Liver (tissue), 9 donors: Measurements from ENCODE around the gene DNM3. TPM values are rescaled to one million over a fixed set of nuclear protein-coding genes. Genes with fewer than 3 reads are reported as not detected.

Experiments used
- DNase-seq: peaks from one replicate; pipeline ENCODE4 v3.0.0-alpha.2; 2017; ENCODE audit warnings: low spot score
- H3K27ac ChIP-seq, 2 donors: one replicate each; pipeline ENCODE4 v1.7.0; 2013; ENCODE audit warnings: inconsistent platforms in 2 of 2, low read length in 2 of 2, control low read depth in 1 of 2, low read depth in 1 of 2, mild to moderate bottlenecking in 1 of 2
- H3K27me3 ChIP-seq, 4 donors: one replicate each; pipeline versions ENCODE4 v1.6.1 to v1.7.0; 2013; ENCODE audit warnings: low read length in 3 of 4, inconsistent platforms in 1 of 4, mild to moderate bottlenecking in 1 of 4, moderate library complexity in 1 of 4; ENCODE audit not compliant: control insufficient read depth in 4 of 4, insufficient read depth in 4 of 4
- H3K36me3 ChIP-seq, 4 donors: one replicate each; pipeline versions ENCODE4 v1.6.1 to v1.7.0; 2013; ENCODE audit warnings: low read length in 3 of 4, mild to moderate bottlenecking in 3 of 4, low read depth in 1 of 4, moderate library complexity in 1 of 4; ENCODE audit not compliant: control insufficient read depth in 4 of 4, insufficient read depth in 3 of 4
- H3K4me1 ChIP-seq, 4 donors: one replicate each; pipeline versions ENCODE4 v1.6.1 to v1.7.0; 2013; ENCODE audit warnings: low read length in 3 of 4, mild to moderate bottlenecking in 3 of 4, moderate library complexity in 1 of 4; ENCODE audit not compliant: control insufficient read depth in 4 of 4, insufficient read depth in 4 of 4
- H3K4me3 ChIP-seq, 3 donors: one replicate each; pipeline versions ENCODE4 v1.6.1 to v1.7.0; 2013; ENCODE audit warnings: low read length in 3 of 3, control low read depth in 1 of 3, low read depth in 1 of 3, mild to moderate bottlenecking in 1 of 3
- H3K9ac ChIP-seq, 2 donors: one replicate each; pipeline ENCODE4 v1.7.0; 2013; ENCODE audit warnings: low read length in 2 of 2, mild to moderate bottlenecking in 2 of 2, moderate library complexity in 2 of 2, control low read depth in 1 of 2, low read depth in 1 of 2
- H3K9me3 ChIP-seq, 4 donors: one replicate each; pipeline versions ENCODE4 v1.6.1 to v1.7.0; 2013; ENCODE audit warnings: low read length in 3 of 4; ENCODE audit not compliant: control insufficient read depth in 4 of 4
- ATF3 ChIP-seq: IDR thresholded peaks from 2 replicates; pipeline ENCODE4 v1.6.1; 2016; ENCODE audit warnings: antibody characterized with exemption
- CTCF ChIP-seq: fragments of 150-350 bp; IDR thresholded peaks from 2 replicates; pipeline ENCODE4 v1.5.1; 2017; ENCODE audit warnings: improper control_type of control experiment, low read depth, low read length; ENCODE audit not compliant: missing input control
- EGR1 ChIP-seq, 2 donors: IDR thresholded peaks; 2 replicates each; pipeline ENCODE4 v1.6.1; 2016 to 2018; ENCODE audit warnings: antibody characterized with exemption in 2 of 2, low read depth in 2 of 2
- FOXA1 ChIP-seq: IDR thresholded peaks from 2 replicates; pipeline ENCODE4 v1.6.1; 2016; ENCODE audit warnings: antibody characterized with exemption
- FOXA2 ChIP-seq: IDR thresholded peaks from 2 replicates; pipeline ENCODE4 v1.6.1; 2016; ENCODE audit warnings: antibody characterized with exemption
- GABPA ChIP-seq, 2 donors: IDR thresholded peaks in 1 of 2; conservative IDR thresholded peaks in 1 of 2; 2 replicates each; pipeline ENCODE4 v1.6.1; 2016; ENCODE audit warnings: antibody characterized with exemption in 2 of 2, mild to moderate bottlenecking in 1 of 2, moderate library complexity in 1 of 2
- HNF4A ChIP-seq, 2 donors: conservative IDR thresholded peaks; 2 replicates each; pipeline ENCODE4 v1.6.1; 2016; ENCODE audit warnings: antibody characterized with exemption in 2 of 2, mild to moderate bottlenecking in 2 of 2
- HNF4G ChIP-seq: IDR thresholded peaks from 2 replicates; pipeline ENCODE4 v1.6.1; 2016; ENCODE audit warnings: antibody characterized with exemption
- JUND ChIP-seq, 2 donors: IDR thresholded peaks; 2 replicates each; pipeline ENCODE4 v1.6.1; 2016; ENCODE audit warnings: antibody characterized with exemption in 2 of 2
- MAX ChIP-seq: IDR thresholded peaks from 2 replicates; pipeline ENCODE4 v1.6.1; 2016; ENCODE audit warnings: antibody characterized with exemption
- RAD21 ChIP-seq, 2 donors: IDR thresholded peaks; 2 replicates each; pipeline ENCODE4 v1.6.1; 2016; ENCODE audit warnings: antibody characterized with exemption in 2 of 2, mild to moderate bottlenecking in 2 of 2
- REST ChIP-seq: IDR thresholded peaks from 2 replicates; pipeline ENCODE4 v1.6.1; 2016; ENCODE audit warnings: antibody characterized with exemption, mild to moderate bottlenecking
- RXRA ChIP-seq, 2 donors: IDR thresholded peaks; 2 replicates each; pipeline ENCODE4 v1.6.1; 2017 to 2018; ENCODE audit warnings: antibody characterized with exemption in 2 of 2, mild to moderate bottlenecking in 1 of 2
- SP1 ChIP-seq: IDR thresholded peaks from 2 replicates; pipeline ENCODE4 v1.6.1; 2018; ENCODE audit warnings: antibody characterized with exemption, mild to moderate bottlenecking
- TAF1 ChIP-seq: conservative IDR thresholded peaks from 2 replicates; pipeline ENCODE4 v1.6.1; 2016; ENCODE audit warnings: antibody characterized with exemption, mild to moderate bottlenecking
- YY1 ChIP-seq: IDR thresholded peaks from 2 replicates; pipeline ENCODE4 v1.6.1; 2016; ENCODE audit warnings: antibody characterized with exemption, mild to moderate bottlenecking
- ZBTB33 ChIP-seq: IDR thresholded peaks from 2 replicates; pipeline ENCODE4 v1.6.1; 2016; ENCODE audit warnings: antibody characterized with exemption
- WGBS: extraction: QIAGEN DNeasy Blood & Tissue Kit; methylation state at CpG from one replicate; pipeline ENCODE4 v1.1.7; 2013; 5-methylcytosine and 5-hydroxymethylcytosine counted together
- polyA plus RNA-seq, 2 donors: library from polyadenylated mRNA; stranded (reverse) in 1 of 2; unstranded in 1 of 2; fragments of 200-250 nt in 1 of 2; fragments of >200 nt in 1 of 2; fragmentation: Nextera tagmentation in 1 of 2; extraction: Ambion mirVana in 1 of 2; gene quantifications; one replicate each; pipeline versions ENCODE4 v1.2.1 to v1.2.3, GENCODE V29; 2013 to 2015
- total RNA-seq, 2 donors: library from RNA; depleted of rRNA; stranded (reverse); fragments of >200 nt; gene quantifications; one replicate each; pipeline ENCODE4 v1.2.3, GENCODE V29; 2014
- donor health status: healthy.
- donor health status: healthy.
- donor health status: healthy.
- donor health status: healthy.
- donor health status: healthy.

DNM3 gene
- total and polyA plus RNA-seq, 4 donors: 0.08 to 3.2 (median 1.0) TPM

- no peak for TF ChIP-seq CTCF
- TF ChIP-seq SP1: no peak
- TF ChIP-seq HNF4G: no peak
- no peak for TF ChIP-seq YY1
- no peak for TF ChIP-seq FOXA1
- no peak for TF ChIP-seq MAX
- no peak for TF ChIP-seq REST
- no peak for TF ChIP-seq EGR1 (IDR thresholded peaks at IDR 0.05; ENCODE audit: low read depth in 2 of 2)
- no peak for TF ChIP-seq JUND (IDR thresholded peaks at IDR 0.05)
Observed at GRCh38 chr1:171864308-171864707, 23.0 kb downstream of the DNM3 start (continued).

- no peaks in the 10 kb centered on the region for H3K27me3 ChIP-seq
- no peaks in the 10 kb centered on the region for H3K36me3 ChIP-seq
- H3K4me3 ChIP-seq: no peak overlapping the region
- H3K9ac ChIP-seq: no peak overlapping the region
- WGBS: 87% methylated on average over 6 of the region's 6 CpGs
- H3K9me3 ChIP-seq: no peaks in the 10 kb centered on the region
- H3K27ac ChIP-seq: no peak overlapping the region
- H3K4me1 ChIP-seq: no peaks in the 10 kb centered on the region
- TF ChIP-seq FOXA1: no peak
- TF ChIP-seq RXRA (IDR thresholded peaks at IDR 0.05): no peak
- TF ChIP-seq YY1: no peak
- TF ChIP-seq MAX: no peak
- no peak for TF ChIP-seq SP1
- no peak for TF ChIP-seq TAF1
- no peak for TF ChIP-seq RAD21 (IDR thresholded peaks at IDR 0.05)
- TF ChIP-seq JUND (IDR thresholded peaks at IDR 0.05): no peak
- no peak for TF ChIP-seq ZBTB33
- TF ChIP-seq FOXA2: no peak
- TF ChIP-seq HNF4A (conservative IDR thresholded peaks at IDR 0.05): no peak
- no peak for TF ChIP-seq ATF3
- no peak for TF ChIP-seq HNF4G
- TF ChIP-seq EGR1 (IDR thresholded peaks at IDR 0.05; ENCODE audit: low read depth in 2 of 2): no peak
- no peak for TF ChIP-seq GABPA (IDR thresholded peaks at IDR 0.05 in 1 of 2, conservative IDR thresholded peaks at IDR 0.05 in 1 of 2)
- no peak for TF ChIP-seq REST
- no peak for DNase-seq
Observed at GRCh38 chr1:171865106-171865505, 23.8 kb downstream of the DNM3 start.
